K562 (cell line): ENCODE results near the gene ATXN1L. TPM values are rescaled to one million over a fixed set of nuclear protein-coding genes. Genes with fewer than 3 reads are reported as not detected.

Experiments used
- ATAC-seq: fragments of 200-7000 bp; cut with Tn5 transposase; 3 replicates; pipeline ENCODE4 v1.9.1; 2020; ENCODE audit warnings: moderate library complexity
- BruUV-seq: library from RNA; stranded (reverse); fragments of 400-500 nt; replicated peaks from 2 replicates; lab custom pipeline; 2021; lab: Mats Ljungman, UMichigan
- CTCF ChIA-PET: fragments of 300-600 bp; formaldehyde crosslinking; extraction: SDS; loops from one replicate; lab custom pipeline; 2021; ENCODE audit warnings: low intra/inter-chr PET ratio; lab: Yijun Ruan, JAX
- POLR2A ChIA-PET: fragments of 300-600, 350-650 bp; sonication (Branson Sonifier 250); formaldehyde crosslinking; extraction: SDS; loops from one replicate; lab custom pipeline; 2021; ENCODE audit warnings: antibody characterized with exemption, inconsistent platforms; lab: Yijun Ruan, JAX
- DNase-seq, 4 experiments: peaks; one replicate each; pipeline versions ENCODE4 v3.0.0 to v3.0.0-alpha.2; 2011 to 2018; ENCODE audit warnings: low spot score in 3 of 4, mixed read lengths in 3 of 4; ENCODE audit errors: extremely low read depth in 1 of 4
- FAIRE-seq: peaks from 2 replicates; lab custom pipeline; 2011; peaks lifted over from hg19 to GRCh38; lab: Jason Lieb, UNC
- H2AFZ ChIP-seq: 2 replicates; pipeline ENCODE4 v1.6.0; 2011; ENCODE audit warnings: low read depth, low read length, control low read depth, inconsistent platforms
- H3K27ac ChIP-seq: fragments of 200-600 bp; 3 replicates; pipeline ENCODE4 v1.8.0; 2011; ENCODE audit warnings: low read depth, mild to moderate bottlenecking, control low read depth, inconsistent platforms, low read length, moderate library complexity, mixed read lengths; ENCODE audit errors: extremely low read depth
- H3K27me3 ChIP-seq, 2 experiments: fragments of 300-600 bp in 1 of 2; 2 replicates in 1 of 2; 3 replicates in 1 of 2; pipeline versions ENCODE4 v1.6.0 to v1.8.0; 2011; ENCODE audit warnings: inconsistent platforms in 2 of 2, low read length in 2 of 2, mild to moderate bottlenecking in 1 of 2, mixed read lengths in 1 of 2, moderate library complexity in 1 of 2; ENCODE audit not compliant: control insufficient read depth in 2 of 2, insufficient read depth in 2 of 2
- H3K36me3 ChIP-seq: fragments of 300-600 bp; 3 replicates; pipeline ENCODE4 v1.8.0; 2011; ENCODE audit warnings: mild to moderate bottlenecking, low read length, inconsistent platforms; ENCODE audit not compliant: control insufficient read depth, insufficient read depth
- H3K4me1 ChIP-seq, 2 experiments: fragments of 200-600 bp in 1 of 2; replicated peaks in 1 of 2; 2 replicates in 1 of 2; 3 replicates in 1 of 2; pipeline versions ENCODE4 v1.5.1 to v1.8.0; 2011; ENCODE audit warnings: inconsistent platforms in 2 of 2, low read length in 2 of 2, mild to moderate bottlenecking in 1 of 2, mixed read lengths in 1 of 2, moderate library complexity in 1 of 2; ENCODE audit not compliant: control insufficient read depth in 2 of 2, insufficient read depth in 2 of 2
- H3K4me2 ChIP-seq: 2 replicates; pipeline ENCODE4 v1.6.1; 2011; ENCODE audit warnings: low read length, control low read depth, inconsistent platforms, mixed read lengths; ENCODE audit not compliant: insufficient read depth
- H3K4me3 ChIP-seq: fragments of 200-600 bp; sonication (generic), shearing (Covaris generic); 2 replicates; pipeline ENCODE4 v1.5.1; 2016; ENCODE audit warnings: control low read depth, inconsistent platforms
- H3K79me2 ChIP-seq: fragments of 200-600 bp; 3 replicates; pipeline ENCODE4 v1.8.0; 2011; ENCODE audit warnings: low read length, inconsistent platforms; ENCODE audit not compliant: control insufficient read depth, insufficient read depth
- H3K9ac ChIP-seq, 2 experiments: 2 replicates each; pipeline versions ENCODE4 v1.6.0 to v1.6.1; 2011; ENCODE audit warnings: low read depth in 2 of 2, low read length in 2 of 2, control low read depth in 1 of 2, inconsistent platforms in 1 of 2, mild to moderate bottlenecking in 1 of 2, mixed read lengths in 1 of 2; ENCODE audit not compliant: insufficient read depth in 1 of 2
- H3K9me1 ChIP-seq: one replicate; pipeline ENCODE4 v1.6.0; 2011; ENCODE audit warnings: inconsistent platforms, mild to moderate bottlenecking, low read length, moderate library complexity; ENCODE audit not compliant: control insufficient read depth, insufficient read depth
- H3K9me3 ChIP-seq: replicated peaks from 2 replicates; pipeline ENCODE4 v1.5.1; 2011; ENCODE audit warnings: low read depth, low read length, inconsistent platforms; ENCODE audit not compliant: control insufficient read depth, insufficient read depth
- H4K20me1 ChIP-seq: replicated peaks from 2 replicates; pipeline ENCODE4 v1.6.1; 2011; ENCODE audit warnings: low read length, inconsistent platforms, mixed read lengths; ENCODE audit not compliant: control insufficient read depth, insufficient read depth
- ARID3A ChIP-seq: IDR thresholded peaks from 2 replicates; pipeline ENCODE4 v1.6.1; 2012; ENCODE audit warnings: low read depth, low read length, improper control_type of control experiment, borderline replicate concordance
- CTCF ChIP-seq, 3 experiments: IDR thresholded peaks in 2 of 3; conservative IDR thresholded peaks in 1 of 3; 2 replicates each; pipeline ENCODE4 v1.5.1; 2011 to 2012; ENCODE audit warnings: low read length in 3 of 3, mild to moderate bottlenecking in 3 of 3, control low read depth in 2 of 3, improper control_type of control experiment in 1 of 3, inconsistent platforms in 1 of 3, low read depth in 1 of 3, mixed read lengths in 1 of 3, moderate library complexity in 1 of 3; ENCODE audit not compliant: insufficient read depth in 2 of 3
- HEY1 ChIP-seq: fragments of 250-450 bp; sonication (Bioruptor Pico); IDR thresholded peaks from 2 replicates; pipeline ENCODE4 v1.5.0; 2020; ENCODE audit warnings: mild to moderate bottlenecking, moderate library complexity, borderline replicate concordance
- RFX7 ChIP-seq: fragments of 250-450 bp; sonication (Bioruptor Pico); IDR thresholded peaks from 2 replicates; pipeline ENCODE4 v1.5.1; 2021; ENCODE audit warnings: mild to moderate bottlenecking
- SPI1 ChIP-seq: IDR thresholded peaks from 2 replicates; pipeline ENCODE4 v1.6.1; 2011; ENCODE audit warnings: low read depth, low read length, control low read depth, borderline replicate concordance
- ZEB2 ChIP-seq: fragments of 450-650 bp; IDR thresholded peaks from 2 replicates; pipeline ENCODE4 v1.6.1; 2016
- ZNF318 ChIP-seq, 2 experiments: fragments of 450-650 bp; IDR thresholded peaks; 2 replicates each; pipeline ENCODE4 v1.6.1; 2016; ENCODE audit warnings: mild to moderate bottlenecking in 2 of 2, borderline replicate concordance in 1 of 2, low read depth in 1 of 2, moderate library complexity in 1 of 2
- WGBS: fragments of 100-300 bp; shearing (Covaris generic); methylation state at CpG from one replicate; pipeline ENCODE4 v1.1.6; 2016; ENCODE audit warnings: low coverage, mixed read lengths; ENCODE audit not compliant: insufficient coverage; ENCODE audit errors: missing lambda C conversion rate; 5-methylcytosine and 5-hydroxymethylcytosine counted together
- in situ Hi-C: fragments of 300-500 bp; cut with MboI; formaldehyde crosslinking; loops from 4 replicates; pipeline ENCODE4 v1.15.0; 2018; ENCODE audit warnings: inconsistent platforms, mixed read lengths
- intact Hi-C: fragments of 100-400 bp; cut with micrococcal nuclease; formaldehyde crosslinking; loops from 2 replicates; pipeline ENCODE4 v1.14.2; 2022
- polyA plus RNA-seq, 8 experiments: library from polyadenylated mRNA; depleted of rRNA in 4 of 8; stranded (reverse) in 5 of 8; unstranded in 3 of 8; fragments of >200 nt; fragmentation: Nextera tagmentation in 2 of 8; fragmentation: Illumina TruSeq in 1 of 8; extraction: Ambion mirVana in 2 of 8; extraction: Trizol in 1 of 8; gene quantifications; 2 replicates each; pipeline versions ENCODE4 v1.2.1 to v1.2.3, GENCODE V29; 2011 to 2014; ENCODE audit warnings: inconsistent platforms in 1 of 8, missing spikeins in 1 of 8
- total RNA-seq, 7 experiments: library from RNA; depleted of rRNA in 6 of 7; stranded (reverse); fragments of >200 nt in 6 of 7; fragmentation: Illumina TruSeq in 2 of 7; extraction: Trizol in 2 of 7; gene quantifications; 2 replicates each; pipeline versions ENCODE4 v1.2.1 to v1.2.3, GENCODE V29; 2011 to 2021; ENCODE audit warnings: low replicate concordance in 1 of 7

Gene ATXN1L
- total and polyA plus RNA-seq, 9 of the 15 experiments (the other 6 are each of a cell fraction or from before 2014, with no cell fraction given): 1.4 to 11.3 (median 9.3) TPM

- intact Hi-C loops: loop anchor here (2.0 kb wide), 1 partner anchor 78 kb away; no protein-coding TSS in a partner anchor
- H3K9ac ChIP-seq: peak overlapping the region in 1 of 2 experiments; percentile 98; a peak in 1 of 4 replicates
- peak; percentile 80 for FAIRE-seq
- TSS peak; percentile 57 for BruUV-seq
- H3K4me1 ChIP-seq: peaks cover 13 to 26% of the 10 kb centered on the region in 2 experiments; a peak in 4 of 5 replicates
- WGBS: 3% methylated on average over 9 of the region's 9 CpGs
- ATAC-seq: peak; percentile 63
- peaks cover 7% of the 10 kb centered on the region for H4K20me1 ChIP-seq
- peak; percentile 70 to 83 (median 73) for DNase-seq
- H3K27me3 ChIP-seq: no peaks in the 10 kb centered on the region
- in situ Hi-C loops: no loop called here
- no peaks in the 10 kb centered on the region; the same call in 2 of the 3 replicates for H3K36me3 ChIP-seq
- no peaks in the 10 kb centered on the region for H3K9me3 ChIP-seq
- no peaks in the 10 kb centered on the region for H3K9me1 ChIP-seq
- ChIA-PET CTCF (interaction anchor here (0.6 to 1.4 kb wide), 2 partner anchors 18 to 79 kb away, joined by 3 read pairs; no protein-coding TSS in a partner anchor), POLR2A (interaction anchor here (0.7 to 3.2 kb wide), 10 partner anchors 8 to 1057 kb away, joined by 3 to 20 read pairs (median 4); partner anchors contain the start of genes DHX38 and TXNL4B)
- H3K4me3 ChIP-seq: peak overlapping the region; percentile 95
- H3K79me2 ChIP-seq: no peaks in the 10 kb centered on the region
- no peak overlapping the region for H3K27ac ChIP-seq
- H2AFZ ChIP-seq: peak overlapping the region; percentile 34; the same call in 1 of the 2 replicates
- H3K4me2 ChIP-seq: peak overlapping the region; percentile 86
- TF ChIP-seq SPI1: peak; percentile 66; the same call in 1 of the 2 replicates
- no peak for TF ChIP-seq HEY1 (CRISPR knock-in tag)
- TF ChIP-seq ARID3A: peak; percentile 87
- TF ChIP-seq RFX7 (CRISPR knock-in tag): no peak
- peak; percentile 21; the same call in 1 of the 2 replicates for TF ChIP-seq ZEB2
- peak; percentile 75 to 84 (median 79) for TF ChIP-seq CTCF (IDR thresholded peaks at IDR 0.05 in 2 of 3, conservative IDR thresholded peaks at IDR 0.05 in 1 of 3; ENCODE audit: insufficient read depth in 2 of 3, low read depth in 1 of 3, low read length in 3 of 3)
- TF ChIP-seq ZNF318 (IDR thresholded peaks at IDR 0.05; ENCODE audit: borderline replicate concordance in 1 of 2, low read depth in 1 of 2): no peak
Measured at GRCh38 chr16:71882505-71883167, 36.9 kb downstream of the ATXN1L start.
